ENCODE results near the gene ALK.

DNA sequence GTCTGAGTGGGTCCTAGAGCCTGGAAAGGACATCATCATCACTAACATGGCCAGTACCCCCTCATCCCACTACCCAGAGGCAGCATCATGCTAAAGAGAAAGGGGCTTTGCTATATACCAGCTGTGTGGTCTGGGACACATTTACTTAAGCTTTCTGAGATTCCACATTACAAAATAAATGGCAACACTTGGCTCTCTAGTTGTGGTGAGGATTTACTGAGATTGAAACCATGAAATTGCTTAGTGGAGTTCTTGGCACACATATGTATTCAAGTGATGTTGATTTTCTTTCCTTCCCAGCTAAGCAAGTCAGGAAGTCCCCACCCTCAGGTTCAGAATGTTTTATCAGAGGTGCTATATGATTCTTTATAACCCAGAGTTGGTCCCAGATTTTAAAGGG lies 444.2 kb downstream of the ALK start:
- no peak for TF ChIP-seq CTCF (conservative IDR thresholded peaks at IDR 0.05)
- TF ChIP-seq ZFX (IDR thresholded peaks at IDR 0.05) = no peak
